Fibroblast of lung (primary cell): ENCODE data around the gene C16orf87. TPM values are rescaled to one million over a fixed set of nuclear protein-coding genes. Genes with fewer than 3 reads are reported as not detected.
A peak's percentile ranks its signal among the peaks of the same experiment; 100 is the strongest.

Experiments used
- DNase-seq, 2 donors: peaks; one replicate each; pipeline versions ENCODE4 v3.0.0 to v3.0.0-alpha.2; 2010; ENCODE audit warnings: low read depth in 2 of 2
- H2AFZ ChIP-seq: 2 replicates; pipeline ENCODE4 v1.5.1; 2012; ENCODE audit warnings: low read length, control low read depth, inconsistent platforms
- H3K27ac ChIP-seq: 2 replicates; pipeline ENCODE4 v1.5.1; 2011; ENCODE audit warnings: low read length, control low read depth; ENCODE audit not compliant: insufficient read depth
- H3K27me3 ChIP-seq: 2 replicates; pipeline ENCODE4 v1.5.1; 2011; ENCODE audit warnings: mild to moderate bottlenecking, low read length; ENCODE audit not compliant: control insufficient read depth, insufficient read depth
- H3K36me3 ChIP-seq: 2 replicates; pipeline ENCODE4 v1.5.1; 2011; ENCODE audit warnings: low read length; ENCODE audit not compliant: control insufficient read depth, insufficient read depth
- H3K4me1 ChIP-seq: 2 replicates; pipeline ENCODE4 v1.5.1; 2011; ENCODE audit warnings: low read length; ENCODE audit not compliant: control insufficient read depth, insufficient read depth; ENCODE audit errors: extremely low read depth
- H3K4me2 ChIP-seq: 2 replicates; pipeline ENCODE4 v1.5.1; 2011; ENCODE audit warnings: low read length, control low read depth; ENCODE audit not compliant: insufficient read depth; ENCODE audit errors: extremely low read depth
- H3K4me3 ChIP-seq, 4 experiments: fragments of 200-600 bp in 1 of 4; sonication (generic) in 1 of 4; replicated peaks in 1 of 4; 2 replicates each; pipeline ENCODE4 v1.5.1; 2011 to 2016; ENCODE audit warnings: low read length in 4 of 4, low read depth in 3 of 4, mild to moderate bottlenecking in 3 of 4, control low read depth in 2 of 4, inconsistent platforms in 1 of 4, mixed read lengths in 1 of 4; ENCODE audit not compliant: insufficient read depth in 1 of 4; ENCODE audit errors: control extremely low read depth in 1 of 4
- H3K79me2 ChIP-seq: 2 replicates; pipeline ENCODE4 v1.5.1; 2012; ENCODE audit warnings: mild to moderate bottlenecking, low read length, inconsistent platforms; ENCODE audit not compliant: control insufficient read depth, insufficient read depth
- H3K9ac ChIP-seq: 2 replicates; pipeline ENCODE4 v1.5.1; 2011; ENCODE audit warnings: mild to moderate bottlenecking, low read length, control low read depth; ENCODE audit not compliant: insufficient read depth
- H3K9me3 ChIP-seq: 2 replicates; pipeline ENCODE4 v1.5.1; 2012; ENCODE audit warnings: low read depth, low read length; ENCODE audit not compliant: control insufficient read depth, insufficient read depth
- H4K20me1 ChIP-seq: 2 replicates; pipeline ENCODE4 v1.5.1; 2011; ENCODE audit warnings: low read length; ENCODE audit not compliant: control insufficient read depth, insufficient read depth; ENCODE audit errors: extremely low read depth
- EZH2 ChIP-seq: IDR thresholded peaks from 2 replicates; pipeline ENCODE4 v1.5.1; 2012; ENCODE audit warnings: low read length, control low read depth, mild to moderate bottlenecking; ENCODE audit errors: missing control alignments
- polyA minus RNA-seq: library from RNA; depleted of rRNA, polyadenylated mRNA; stranded (reverse); fragments of >200 nt; gene quantifications from 2 replicates; pipeline ENCODE4 v1.2.3, GENCODE V29; 2011; ENCODE audit warnings: low replicate concordance
- polyA plus RNA-seq, 2 donors: library from polyadenylated mRNA; depleted of rRNA in 1 of 2; stranded (reverse) in 1 of 2; unstranded in 1 of 2; fragments of >200 nt; gene quantifications; 2 replicates each; pipeline ENCODE4 v1.2.1, GENCODE V29; 2011 to 2012; ENCODE audit warnings: missing spikeins in 1 of 2
- total RNA-seq: library from RNA; depleted of rRNA; stranded (reverse); fragments of >200 nt; gene quantifications from 2 replicates; pipeline ENCODE4 v1.2.1, GENCODE V29; 2014
- TF ChIP-seq, protein P1 (sequence below), 2 donors: IDR thresholded peaks in 1 of 2; conservative IDR thresholded peaks in 1 of 2; 1 replicate in 1 of 2; 2 replicates in 1 of 2; pipeline ENCODE4 v1.5.1; 2011 to 2012; ENCODE audit warnings: low read length in 2 of 2, control low read depth in 1 of 2, inconsistent platforms in 1 of 2, low read depth in 1 of 2, mild to moderate bottlenecking in 1 of 2

C16orf87 gene
- 9.5 and 12.1 TPM in 2 replicates for total RNA-seq
- polyA plus RNA-seq = 11.4 and 11.6 TPM in 2 replicates
- 8.6 and 10.2 TPM in 2 replicates for polyA plus RNA-seq (2012)
- polyA minus RNA-seq = 1.7 and 2.2 TPM in 2 replicates

- H3K27ac ChIP-seq = peak within 1 kb of the TSS; percentile 77
- H3K4me2 ChIP-seq = peak within 1 kb of the TSS; percentile 95
- no peak for TF ChIP-seq EZH2
- TF ChIP-seq, protein P1, sequence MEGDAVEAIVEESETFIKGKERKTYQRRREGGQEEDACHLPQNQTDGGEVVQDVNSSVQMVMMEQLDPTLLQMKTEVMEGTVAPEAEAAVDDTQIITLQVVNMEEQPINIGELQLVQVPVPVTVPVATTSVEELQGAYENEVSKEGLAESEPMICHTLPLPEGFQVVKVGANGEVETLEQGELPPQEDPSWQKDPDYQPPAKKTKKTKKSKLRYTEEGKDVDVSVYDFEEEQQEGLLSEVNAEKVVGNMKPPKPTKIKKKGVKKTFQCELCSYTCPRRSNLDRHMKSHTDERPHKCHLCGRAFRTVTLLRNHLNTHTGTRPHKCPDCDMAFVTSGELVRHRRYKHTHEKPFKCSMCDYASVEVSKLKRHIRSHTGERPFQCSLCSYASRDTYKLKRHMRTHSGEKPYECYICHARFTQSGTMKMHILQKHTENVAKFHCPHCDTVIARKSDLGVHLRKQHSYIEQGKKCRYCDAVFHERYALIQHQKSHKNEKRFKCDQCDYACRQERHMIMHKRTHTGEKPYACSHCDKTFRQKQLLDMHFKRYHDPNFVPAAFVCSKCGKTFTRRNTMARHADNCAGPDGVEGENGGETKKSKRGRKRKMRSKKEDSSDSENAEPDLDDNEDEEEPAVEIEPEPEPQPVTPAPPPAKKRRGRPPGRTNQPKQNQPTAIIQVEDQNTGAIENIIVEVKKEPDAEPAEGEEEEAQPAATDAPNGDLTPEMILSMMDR (conservative IDR thresholded peaks at IDR 0.05 in 1 of 2, IDR thresholded peaks at IDR 0.05 in 1 of 2; ENCODE audit: low read depth in 1 of 2, low read length in 2 of 2) = no peak
- H3K4me1 ChIP-seq = peaks cover 6% of the 10 kb centered on the region
- peaks cover 33% of the 10 kb centered on the region for H3K79me2 ChIP-seq
- peak within 1 kb of the TSS; percentile 19 for H2AFZ ChIP-seq
- no peaks in the 10 kb centered on the region for H3K36me3 ChIP-seq
- H3K4me3 ChIP-seq = peak within 1 kb of the TSS; percentile 79 to 96 (median 88)
- H3K9ac ChIP-seq = peak within 1 kb of the TSS; percentile 84
- H4K20me1 ChIP-seq = no peaks in the 10 kb centered on the region
- peak; percentile 90 to 93 for DNase-seq
- no peaks in the 10 kb centered on the region for H3K27me3 ChIP-seq
- H3K9me3 ChIP-seq = no peaks in the 10 kb centered on the region
Observed at GRCh38 chr16:46830902-46831647, at the start of gene C16orf87. C16orf87 (minus strand) TSS chr16:46831180; CDS start chr16:46831149, 31 bp downstream.

GRCh38 chr16:46875243-46875642 lies 44.3 kb upstream of the C16orf87 start:
- no peaks in the 10 kb centered on the region for H3K9me3 ChIP-seq
- no peaks in the 10 kb centered on the region for H3K36me3 ChIP-seq
- H3K4me3 ChIP-seq = no peak overlapping the region
- no peaks in the 10 kb centered on the region for H3K79me2 ChIP-seq
- H3K27ac ChIP-seq = no peak overlapping the region
- H3K27me3 ChIP-seq = peaks cover 6% of the 10 kb centered on the region
- H2AFZ ChIP-seq = no peak overlapping the region
- H3K4me2 ChIP-seq = no peak overlapping the region
- TF ChIP-seq, protein P1 (conservative IDR thresholded peaks at IDR 0.05 in 1 of 2, IDR thresholded peaks at IDR 0.05 in 1 of 2; ENCODE audit: low read depth in 1 of 2, low read length in 2 of 2) = no peak
- no peak for TF ChIP-seq EZH2
- no peak for DNase-seq
- H3K9ac ChIP-seq = no peak overlapping the region
- no peaks in the 10 kb centered on the region for H3K4me1 ChIP-seq
- H4K20me1 ChIP-seq = no peaks in the 10 kb centered on the region

- TF ChIP-seq, protein P1 (conservative IDR thresholded peaks at IDR 0.05 in 1 of 2, IDR thresholded peaks at IDR 0.05 in 1 of 2; ENCODE audit: low read depth in 1 of 2, low read length in 2 of 2) = no peak
- no peak for TF ChIP-seq EZH2
- Histone ChIP-seq H4K20me1 (no peaks in the 10 kb centered on the region), H3K27me3 (no peaks in the 10 kb centered on the region), H3K36me3 (no peaks in the 10 kb centered on the region), H3K4me2 (no peak overlapping the region), H3K9ac (no peak overlapping the region), H2AFZ (no peak overlapping the region), H3K27ac (no peak overlapping the region), H3K4me1 (no peaks in the 10 kb centered on the region), H3K9me3 (no peaks in the 10 kb centered on the region), H3K4me3 (no peak overlapping the region), H3K79me2 (no peaks in the 10 kb centered on the region)
- no peak for DNase-seq
Observed at GRCh38 chr16:46873201-46873600, 42.2 kb upstream of the C16orf87 start.
